Measurements from ENCODE around the gene LMAN1L.

- no peak for TF ChIP-seq CTCF (IDR thresholded peaks at IDR 0.05)
- no peak for TF ChIP-seq EP300 (IDR thresholded peaks at IDR 0.05)
- TF ChIP-seq POLR2A (IDR thresholded peaks at IDR 0.05), result no peak
- TF ChIP-seq POLR2AphosphoS5 (IDR thresholded peaks at IDR 0.05), result no peak
Measured at GRCh38 chr15:74794248-74794969, 18.2 kb upstream of the LMAN1L start.

Data from upper lobe of left lung (tissue), 4 donors.